Stimulated activated naive CD8-positive, alpha-beta T cell treated with anti-CD3 and anti-CD28 coated beads, Interleukin-15, amount 100 ng/mL, for 72 hours (primary cell): ENCODE measurements around the gene SLC15A4.
"Not testable (repeated sequence)": the region's sequence is repeated elsewhere in the genome, so short reads cannot be mapped to it uniquely, and the experiment has no call there.

Experiments
- ATAC-seq: fragments of 150-1000 bp; cut with Tn5 transposase; 2 replicates; pipeline ENCODE4 v1.10.0; 2021; ENCODE audit warnings: mild to moderate bottlenecking, moderate library complexity
- DNase-seq, 2 donors: peaks; one replicate each; pipeline ENCODE4 v3.0.0; 2021 to 2022
- H3K27ac Mint-ChIP-seq, 2 donors: one replicate each; pipeline ENCODE4 v1.8.0; 2022; ENCODE audit warnings: mild to moderate bottlenecking in 2 of 2, mixed read lengths in 2 of 2, moderate library complexity in 2 of 2
- H3K27me3 Mint-ChIP-seq: one replicate; pipeline ENCODE4 v1.8.0; 2022; ENCODE audit warnings: mixed read lengths
- H3K4me1 Mint-ChIP-seq: one replicate; pipeline ENCODE4 v1.8.0; 2022; ENCODE audit warnings: mild to moderate bottlenecking, mixed read lengths
- H3K4me3 Mint-ChIP-seq, 2 donors: one replicate each; pipeline ENCODE4 v1.8.0; 2022; ENCODE audit warnings: mild to moderate bottlenecking in 2 of 2, mixed read lengths in 2 of 2, moderate library complexity in 1 of 2
- H3K9me3 Mint-ChIP-seq, 2 donors: one replicate each; pipeline ENCODE4 v1.8.0; 2022; ENCODE audit warnings: mixed read lengths in 2 of 2

SLC15A4 gene

DNA sequence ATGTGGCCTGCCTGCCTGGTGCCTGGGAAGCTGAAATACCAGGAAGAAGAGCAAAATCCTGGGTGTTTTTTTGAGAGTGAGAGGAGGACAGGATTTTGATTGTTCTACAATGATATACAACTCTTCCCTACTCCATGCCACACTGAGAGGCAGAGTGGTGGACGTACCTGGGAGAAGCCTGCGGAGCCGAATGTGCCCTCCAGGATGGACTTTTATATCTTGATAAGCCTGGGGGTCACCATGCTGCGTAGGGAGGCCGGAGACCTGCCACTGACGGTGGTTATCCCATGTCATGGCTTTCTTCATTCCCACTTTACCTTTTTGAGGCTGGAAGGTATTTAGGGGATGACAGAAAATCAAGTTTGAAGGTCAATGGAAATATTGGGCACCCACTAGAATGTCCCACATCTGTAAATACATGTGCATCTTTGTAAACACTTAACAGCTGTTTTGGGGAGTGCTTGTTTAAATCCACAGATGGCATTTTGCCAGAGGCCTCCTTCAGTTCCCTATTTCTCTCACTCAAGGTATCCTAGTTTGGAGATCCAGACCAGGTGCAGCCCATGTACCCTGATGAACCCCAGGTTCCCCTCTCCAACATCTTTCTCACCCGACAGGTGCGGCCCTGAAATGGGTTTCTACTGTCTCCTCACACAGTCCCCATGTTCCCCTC, 28.4 kb upstream of the SLC15A4 start:
- DNase-seq (no peak), ATAC-seq (no peak)
- Mint-ChIP-seq H3K4me3 (no peak overlapping the region), H3K27ac (no peak overlapping the region), H3K9me3 (no peaks in the 10 kb centered on the region), H3K4me1 (no peaks in the 10 kb centered on the region), H3K27me3 (peaks cover 63% of the 10 kb centered on the region)

DNA sequence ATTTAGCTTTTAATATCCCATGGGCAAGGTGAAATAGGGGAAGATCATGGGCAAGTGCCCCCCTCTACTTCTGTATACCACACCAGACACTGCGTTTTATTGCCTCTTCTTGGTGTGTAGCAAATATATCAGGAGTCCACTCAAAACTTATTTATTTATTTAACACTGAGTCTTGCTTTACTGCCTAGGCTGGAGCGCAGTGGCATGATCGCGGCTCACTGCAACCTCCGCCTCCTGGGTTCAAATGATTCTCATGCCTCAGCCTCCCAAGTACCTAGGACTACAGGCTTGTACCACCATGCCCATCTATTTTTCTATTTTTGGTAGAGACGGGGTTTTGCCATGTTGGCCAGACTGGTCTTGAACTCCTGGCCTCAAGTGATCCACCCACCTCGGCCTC, 27.7 kb upstream of the SLC15A4 start:
- not testable (repeated sequence) for H3K27ac Mint-ChIP-seq, H3K9me3 Mint-ChIP-seq, ATAC-seq, H3K4me1 Mint-ChIP-seq, DNase-seq, H3K4me3 Mint-ChIP-seq
- peaks cover 60% of the 10 kb centered on the region for H3K27me3 Mint-ChIP-seq

DNA sequence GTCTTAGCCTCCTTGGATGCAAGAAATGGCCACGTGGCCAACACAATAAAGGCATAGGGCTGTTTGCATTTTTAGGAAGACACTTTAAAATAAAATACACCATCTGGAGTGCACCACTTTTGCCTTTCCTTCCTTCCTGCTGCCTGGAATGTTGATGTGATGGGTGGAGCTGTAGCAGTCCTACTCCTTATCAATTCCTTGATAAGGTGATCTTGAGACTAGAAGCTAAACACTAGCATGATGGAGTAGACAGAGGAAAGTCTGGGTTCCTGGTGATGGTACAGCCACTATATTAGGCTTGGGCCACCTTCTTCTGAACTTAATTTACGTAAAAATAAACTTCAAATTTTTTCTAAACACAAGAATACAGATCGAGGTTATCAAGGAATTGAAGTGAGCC, 26.6 kb upstream of the SLC15A4 start:
- Mint-ChIP-seq H3K27ac (no peak overlapping the region), H3K4me3 (no peak overlapping the region), H3K9me3 (no peaks in the 10 kb centered on the region), H3K4me1 (no peaks in the 10 kb centered on the region), H3K27me3 (peaks cover 52% of the 10 kb centered on the region)
- DNase-seq: no peak
- no peak for ATAC-seq

DNA sequence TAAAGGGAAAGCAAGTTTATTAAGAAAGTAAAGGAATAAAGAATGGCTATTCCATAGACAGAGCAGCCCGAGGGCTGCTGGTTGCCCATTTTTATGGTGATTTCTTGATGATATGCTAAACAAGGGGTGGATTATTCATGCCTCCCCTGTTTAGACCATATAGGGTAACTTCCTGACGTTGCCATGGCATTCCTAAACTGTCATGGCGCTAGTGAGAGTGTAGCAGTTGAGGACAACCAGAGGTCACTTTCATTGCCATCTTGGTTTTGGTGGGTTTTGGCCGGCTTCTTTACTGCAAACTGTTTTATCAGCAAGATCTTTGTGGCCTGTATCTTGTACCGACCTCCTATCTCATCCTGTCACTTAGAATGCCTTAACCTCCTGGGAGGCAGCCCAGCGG, 26.0 kb upstream of the SLC15A4 start:
- not testable (repeated sequence) for H3K4me3 Mint-ChIP-seq, ATAC-seq, H3K9me3 Mint-ChIP-seq, H3K4me1 Mint-ChIP-seq, H3K27ac Mint-ChIP-seq, DNase-seq
- peaks cover 46% of the 10 kb centered on the region for H3K27me3 Mint-ChIP-seq

DNA sequence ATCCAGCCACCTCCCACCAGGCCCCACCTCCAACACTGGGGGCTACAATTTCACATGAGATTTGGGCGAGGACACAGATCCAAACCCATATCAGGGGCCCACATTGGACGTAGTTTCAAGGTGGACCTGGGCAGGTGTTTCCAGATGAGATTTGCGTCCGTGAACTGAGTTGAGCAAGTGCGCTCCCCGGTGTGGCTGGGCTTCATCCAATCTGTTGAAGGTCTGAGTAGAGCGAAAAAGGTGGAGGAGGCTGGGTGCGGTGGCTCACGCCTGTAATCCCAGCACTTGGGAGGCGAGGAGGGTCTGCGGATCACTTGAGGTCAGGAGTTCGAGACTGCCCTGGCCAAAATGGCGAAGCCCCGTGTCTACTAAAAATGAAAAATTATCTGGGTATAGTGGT, 24.6 kb upstream of the SLC15A4 start:
- Mint-ChIP-seq H3K4me1 (no peaks in the 10 kb centered on the region), H3K4me3 (no peak overlapping the region), H3K27me3 (peaks cover 34% of the 10 kb centered on the region), H3K9me3 (no peaks in the 10 kb centered on the region), H3K27ac (no peak overlapping the region)
- DNase-seq: no peak
- no peak for ATAC-seq

DNA sequence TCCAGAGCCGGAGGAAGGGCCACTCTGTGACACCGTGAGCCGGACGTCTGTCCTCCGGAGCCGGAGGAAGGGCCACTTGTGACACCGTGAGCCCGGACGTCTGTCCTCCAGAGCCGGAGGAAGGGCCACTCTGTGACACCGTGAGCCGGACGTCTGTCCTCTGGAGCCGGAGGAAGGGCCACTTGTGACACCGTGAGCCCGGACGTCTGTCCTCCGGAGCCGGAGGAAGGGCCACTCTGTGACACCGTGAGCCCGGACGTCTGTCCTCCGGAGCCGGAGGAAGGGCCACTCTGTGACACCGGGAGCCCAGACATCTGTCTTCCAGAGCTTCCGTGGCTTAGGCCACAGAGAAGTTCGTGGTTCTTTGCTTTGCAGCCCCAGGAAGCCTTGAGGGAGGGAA, 22.9 kb upstream of the SLC15A4 start:
- ATAC-seq, H3K4me1 Mint-ChIP-seq, H3K4me3 Mint-ChIP-seq, H3K27ac Mint-ChIP-seq, DNase-seq, H3K9me3 Mint-ChIP-seq: not testable (repeated sequence)
- H3K27me3 Mint-ChIP-seq: peaks cover 34% of the 10 kb centered on the region

DNA sequence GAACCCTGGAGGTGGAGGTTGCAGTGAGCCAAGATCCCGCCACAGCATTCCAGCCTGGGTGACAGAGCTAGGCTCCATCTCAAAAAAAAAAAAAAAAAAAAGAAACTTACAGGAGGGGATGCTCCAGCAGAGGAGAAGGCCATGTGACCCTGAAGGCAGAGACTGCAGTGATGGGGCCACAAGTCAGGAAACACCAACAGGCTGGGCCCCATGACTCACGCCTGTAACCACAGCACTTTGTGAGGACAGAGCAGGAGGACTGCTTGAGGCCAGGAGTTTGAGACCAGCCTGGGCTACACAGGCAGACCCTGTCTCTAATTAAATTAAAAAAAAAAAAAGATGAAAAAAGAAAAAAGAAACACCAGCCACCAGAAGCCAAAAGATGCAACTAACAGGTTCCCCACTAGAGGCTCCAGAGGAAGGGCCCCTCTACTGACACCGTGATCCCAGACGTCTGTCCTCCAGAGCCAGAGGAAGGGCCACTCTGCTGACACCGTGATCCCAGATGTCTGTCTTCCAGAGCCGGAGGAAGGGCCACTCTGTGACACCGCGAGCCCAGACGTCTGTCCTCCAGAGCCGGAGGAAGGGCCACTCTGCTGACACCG, 20.4 kb upstream of the SLC15A4 start:
- no peaks in the 10 kb centered on the region for H3K9me3 Mint-ChIP-seq
- peak; percentile 82 for ATAC-seq
- peaks cover 10% of the 10 kb centered on the region for H3K4me1 Mint-ChIP-seq
- DNase-seq: peak in 1 of 2 donors; percentile 18
- H3K27ac Mint-ChIP-seq: peak overlapping the region in 1 of 2 donors; percentile 87
- H3K27me3 Mint-ChIP-seq: peaks cover 33% of the 10 kb centered on the region
- no peak overlapping the region for H3K4me3 Mint-ChIP-seq

DNA sequence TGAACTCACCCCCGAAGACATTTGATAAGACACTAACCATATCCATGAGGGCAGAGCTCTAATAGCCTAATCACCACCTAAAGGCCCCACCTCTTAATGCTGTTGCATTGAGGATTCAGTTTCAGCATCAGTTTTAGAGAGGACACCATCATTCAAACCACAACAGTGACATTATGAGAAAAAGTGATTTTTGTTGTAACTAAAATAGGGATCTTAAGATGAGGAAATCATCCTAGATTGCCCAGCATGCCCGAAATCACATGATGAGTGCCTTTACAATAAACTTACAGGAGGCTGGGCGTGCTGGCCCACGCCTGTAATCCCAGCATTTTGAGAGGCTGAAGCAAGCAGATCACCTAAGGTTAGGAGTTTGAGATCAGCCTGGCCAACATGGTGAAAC, 19.8 kb upstream of the SLC15A4 start:
- Mint-ChIP-seq H3K4me1 (peaks cover 10% of the 10 kb centered on the region), H3K4me3 (no peak overlapping the region), H3K27ac (no peak overlapping the region), H3K27me3 (peaks cover 38% of the 10 kb centered on the region), H3K9me3 (no peaks in the 10 kb centered on the region)
- ATAC-seq (no peak), DNase-seq (no peak)

DNA sequence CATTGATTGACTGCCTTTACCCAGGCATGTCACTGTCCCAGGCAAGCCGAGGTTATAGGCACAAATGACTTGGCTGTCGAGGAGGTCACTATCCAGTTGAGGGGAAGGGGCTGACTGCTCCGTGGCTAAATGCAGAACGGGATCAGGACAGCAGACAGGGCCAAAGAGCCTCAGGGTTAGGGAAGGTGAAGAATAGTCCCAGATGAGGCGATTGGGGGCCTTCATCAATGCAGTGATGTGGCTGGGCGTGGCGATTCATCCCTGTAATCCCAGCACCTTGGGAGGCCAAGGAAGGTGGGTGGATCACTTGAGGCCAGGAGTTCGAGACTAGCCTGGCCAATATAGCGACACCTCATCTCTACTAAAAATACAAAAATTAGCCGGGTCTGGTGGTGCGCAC, 18.8 kb upstream of the SLC15A4 start:
- no peak for DNase-seq
- Mint-ChIP-seq H3K27me3 (peaks cover 39% of the 10 kb centered on the region), H3K4me3 (no peak overlapping the region), H3K9me3 (no peaks in the 10 kb centered on the region), H3K27ac (no peak overlapping the region), H3K4me1 (peaks cover 10% of the 10 kb centered on the region)
- no peak for ATAC-seq

DNA sequence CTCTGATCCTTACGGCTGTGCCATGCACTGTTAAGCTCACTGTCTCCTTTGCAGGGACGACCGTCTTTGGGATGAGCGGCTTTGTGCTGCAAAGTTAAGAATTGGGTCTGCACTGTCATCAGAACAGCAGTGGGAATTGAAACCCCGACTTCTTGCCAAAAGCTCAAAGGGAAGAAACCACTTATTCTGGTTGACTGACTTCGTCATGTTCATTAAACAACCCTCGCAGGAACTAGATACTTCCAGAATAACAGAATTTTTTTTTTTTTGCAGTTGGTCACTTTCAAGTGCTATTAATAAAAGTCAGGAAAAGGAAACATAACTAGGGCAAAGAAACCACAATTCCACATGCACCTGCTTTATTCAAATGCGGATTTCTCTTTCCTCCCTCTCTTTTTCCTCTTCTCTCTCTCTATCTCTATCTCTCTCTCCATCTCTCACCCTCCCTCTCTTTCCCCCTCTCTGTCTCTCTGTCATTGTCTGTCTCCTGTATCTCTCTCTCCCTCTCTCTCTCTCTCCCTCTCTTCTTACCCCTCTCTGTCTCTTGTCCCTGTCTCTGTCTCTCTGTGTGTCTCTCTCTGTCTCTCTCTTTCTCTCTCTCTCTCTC, 17.2 kb upstream of the SLC15A4 start:
- H3K27me3 Mint-ChIP-seq: peaks cover 39% of the 10 kb centered on the region
- H3K9me3 Mint-ChIP-seq: no peaks in the 10 kb centered on the region
- peaks cover 10% of the 10 kb centered on the region for H3K4me1 Mint-ChIP-seq
- DNase-seq (no peak), ATAC-seq (no peak)
- H3K27ac Mint-ChIP-seq: peak overlapping the region in 1 of 2 donors; percentile 93
- no peak overlapping the region for H3K4me3 Mint-ChIP-seq

DNA sequence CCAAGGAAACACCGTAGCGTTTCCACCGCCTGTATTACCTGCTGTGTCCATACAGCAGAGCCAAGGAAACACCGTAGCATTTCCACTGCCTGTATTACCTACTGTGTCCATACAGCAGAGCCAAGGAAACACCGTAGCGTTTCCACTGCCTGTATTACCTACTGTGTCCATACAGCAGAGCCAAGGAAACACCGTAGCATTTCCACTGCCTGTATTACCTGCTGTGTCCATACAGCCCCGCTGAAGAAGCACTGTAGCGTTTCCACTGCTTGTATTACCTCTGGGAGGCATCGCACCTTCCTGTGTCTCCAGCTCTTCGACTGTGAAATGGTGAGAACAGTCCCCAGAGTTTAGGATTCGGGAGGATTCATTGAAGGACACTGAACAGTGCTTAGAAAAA, 16.1 kb upstream of the SLC15A4 start:
- H3K4me1 Mint-ChIP-seq: peaks cover 10% of the 10 kb centered on the region
- not testable (repeated sequence) for H3K4me3 Mint-ChIP-seq, ATAC-seq, H3K9me3 Mint-ChIP-seq, H3K27ac Mint-ChIP-seq, DNase-seq
- peaks cover 39% of the 10 kb centered on the region for H3K27me3 Mint-ChIP-seq

DNA sequence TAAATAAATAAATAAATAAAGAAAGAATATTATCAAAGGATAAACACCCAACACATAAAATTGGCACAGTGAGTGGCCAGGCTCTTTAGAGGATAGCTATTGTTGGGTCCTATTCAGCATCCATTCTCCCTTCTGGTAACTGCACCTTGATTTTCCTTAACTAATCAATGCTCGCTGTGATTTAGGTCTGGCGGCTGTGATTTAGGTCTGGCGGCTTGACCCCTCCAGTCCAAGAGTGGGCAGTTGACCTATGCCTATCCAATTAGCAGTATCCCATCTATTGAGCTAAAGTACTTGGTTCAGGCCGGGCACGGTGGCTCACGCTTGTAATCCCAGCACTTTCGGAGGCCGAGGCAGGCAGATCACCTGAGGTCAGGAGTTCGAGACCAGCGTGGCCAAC, 9.7 kb upstream of the SLC15A4 start:
- H3K4me3 Mint-ChIP-seq: no peak overlapping the region
- DNase-seq: no peak
- H3K9me3 Mint-ChIP-seq: no peaks in the 10 kb centered on the region
- H3K4me1 Mint-ChIP-seq: peaks cover 14% of the 10 kb centered on the region
- peaks cover 18% of the 10 kb centered on the region for H3K27me3 Mint-ChIP-seq
- no peak for ATAC-seq
- H3K27ac Mint-ChIP-seq: no peak overlapping the region

DNA sequence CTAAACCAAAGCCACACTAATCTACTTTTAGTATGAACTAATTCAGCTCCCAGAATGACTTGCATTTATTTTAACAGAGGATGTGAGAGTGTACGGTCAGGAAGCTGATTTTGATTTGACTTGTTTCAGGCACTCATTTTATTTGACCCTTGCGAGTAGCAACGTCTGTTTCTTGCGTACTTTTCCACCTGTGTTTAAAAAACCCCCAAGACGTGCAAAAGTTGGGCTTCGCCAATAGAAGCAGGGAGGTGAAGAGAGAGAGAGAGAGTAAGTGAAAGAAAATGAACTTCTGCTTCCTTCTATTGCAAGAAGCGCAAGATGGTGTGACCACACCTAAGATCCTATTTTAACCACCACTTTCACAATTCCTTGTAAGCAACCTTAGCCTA, 6.7 kb upstream of the SLC15A4 start:
- peak overlapping the region; percentile 44 to 66 for H3K4me3 Mint-ChIP-seq
- peak overlapping the region in 1 of 2 donors; percentile 78 for H3K27ac Mint-ChIP-seq
- peak; percentile 75 for ATAC-seq
- H3K9me3 Mint-ChIP-seq: no peaks in the 10 kb centered on the region
- peaks cover 14% of the 10 kb centered on the region for H3K4me1 Mint-ChIP-seq
- peaks cover 19% of the 10 kb centered on the region for H3K27me3 Mint-ChIP-seq
- peak in 1 of 2 donors; percentile 21 for DNase-seq

DNA sequence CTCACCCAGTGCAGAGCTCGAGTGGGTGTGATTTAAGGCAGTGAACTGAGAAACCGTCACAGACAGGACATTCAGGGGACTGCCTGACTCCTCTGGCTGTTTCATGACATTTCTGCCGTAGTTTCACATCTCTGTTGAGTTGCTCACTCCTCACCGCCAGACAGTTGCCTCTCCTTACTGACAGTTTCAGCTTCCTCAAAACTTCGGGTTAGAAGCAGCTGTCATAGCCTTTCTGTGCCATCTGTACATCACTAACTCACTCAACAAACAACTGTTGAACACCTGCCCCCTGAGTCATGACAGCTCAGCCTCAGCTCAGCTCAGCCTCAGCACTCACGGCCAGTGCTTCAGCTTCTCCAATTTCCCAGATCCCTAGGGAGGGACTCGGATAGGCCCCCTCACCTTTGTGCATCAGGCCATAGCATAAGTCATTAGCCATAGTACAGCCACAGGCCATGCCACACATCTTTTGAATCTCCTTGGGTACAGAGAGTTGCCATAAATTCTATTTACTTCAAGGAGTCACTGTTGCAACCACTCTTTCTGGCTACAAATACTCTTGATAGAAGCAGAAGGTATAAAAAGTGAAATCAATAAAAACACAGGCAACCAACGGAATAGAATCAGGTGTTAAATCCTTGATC, 6.2 kb upstream of the SLC15A4 start:
- H3K4me3 Mint-ChIP-seq: peak overlapping the region; percentile 5 to 66
- H3K27ac Mint-ChIP-seq: peak overlapping the region; percentile 5 to 42
- H3K9me3 Mint-ChIP-seq: no peaks in the 10 kb centered on the region
- DNase-seq (peak in 1 of 2 donors; percentile 36), ATAC-seq (peak; percentile 88)
- H3K4me1 Mint-ChIP-seq: peaks cover 16% of the 10 kb centered on the region
- H3K27me3 Mint-ChIP-seq: peaks cover 19% of the 10 kb centered on the region

DNA sequence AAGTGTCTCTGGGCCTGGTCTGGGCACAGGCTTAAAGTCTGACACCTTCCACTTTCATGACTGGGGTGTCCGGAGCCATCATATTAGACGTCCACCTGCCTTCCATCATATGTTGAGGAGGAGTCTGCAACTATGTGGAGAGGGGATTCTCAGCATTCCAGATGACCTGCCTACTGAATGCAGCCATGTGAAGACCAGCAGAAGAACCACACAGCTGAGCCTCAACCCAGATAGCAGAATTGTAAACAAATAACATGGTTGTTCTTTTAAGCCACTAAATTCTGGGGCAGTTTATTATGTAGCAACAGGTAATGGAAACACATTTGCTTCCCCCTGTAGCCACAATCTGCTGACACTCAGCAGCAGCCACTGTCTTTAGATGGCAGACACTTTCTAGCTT, 4.0 kb upstream of the SLC15A4 start:
- Mint-ChIP-seq H3K27ac (no peak overlapping the region), H3K27me3 (peaks cover 19% of the 10 kb centered on the region), H3K9me3 (no peaks in the 10 kb centered on the region), H3K4me1 (peaks cover 22% of the 10 kb centered on the region), H3K4me3 (no peak overlapping the region)
- ATAC-seq (no peak), DNase-seq (no peak)

DNA sequence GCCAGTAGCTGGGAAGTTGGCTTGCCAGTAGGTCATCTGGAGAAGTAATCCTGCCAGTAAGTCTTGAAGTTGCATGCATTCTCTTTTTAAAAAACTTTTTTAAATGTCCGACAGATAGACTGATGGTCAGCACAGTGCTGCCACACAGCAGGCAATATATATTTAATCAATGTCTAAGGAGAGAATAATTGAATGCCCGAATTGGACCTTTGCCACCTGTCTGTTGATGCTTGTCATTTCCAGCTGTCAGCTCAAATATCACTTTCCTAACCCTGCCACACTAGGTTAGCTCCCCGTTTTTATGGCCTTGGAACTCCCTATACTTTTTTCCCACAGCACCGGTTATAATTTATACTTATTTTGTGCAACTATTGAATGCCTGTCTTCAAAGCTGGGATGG, 2.1 kb upstream of the SLC15A4 start:
- peaks cover 36% of the 10 kb centered on the region for H3K4me1 Mint-ChIP-seq
- no peak overlapping the region for H3K4me3 Mint-ChIP-seq
- H3K9me3 Mint-ChIP-seq: no peaks in the 10 kb centered on the region
- DNase-seq (no peak), ATAC-seq (no peak)
- H3K27ac Mint-ChIP-seq: no peak overlapping the region
- H3K27me3 Mint-ChIP-seq: peaks cover 19% of the 10 kb centered on the region
